ENCODE data around the gene ROCK2. TPM values are rescaled to one million over a fixed set of nuclear protein-coding genes. Genes with fewer than 3 reads are reported as not detected.
A peak's percentile ranks its signal among the peaks of the same experiment; 100 is the strongest.

The ROCK2 gene
- 48.6 to 62.3 TPM (median 61.4 TPM) in 3 replicates for total RNA-seq
- long read RNA-seq, full-length matches to known transcripts, result 49 of 66 reads
- long read RNA-seq, partial matches to known transcripts, result 8 of 66 reads
- long read RNA-seq, other reads (novel, unspliced or antisense), result 9 of 66 reads

DNA sequence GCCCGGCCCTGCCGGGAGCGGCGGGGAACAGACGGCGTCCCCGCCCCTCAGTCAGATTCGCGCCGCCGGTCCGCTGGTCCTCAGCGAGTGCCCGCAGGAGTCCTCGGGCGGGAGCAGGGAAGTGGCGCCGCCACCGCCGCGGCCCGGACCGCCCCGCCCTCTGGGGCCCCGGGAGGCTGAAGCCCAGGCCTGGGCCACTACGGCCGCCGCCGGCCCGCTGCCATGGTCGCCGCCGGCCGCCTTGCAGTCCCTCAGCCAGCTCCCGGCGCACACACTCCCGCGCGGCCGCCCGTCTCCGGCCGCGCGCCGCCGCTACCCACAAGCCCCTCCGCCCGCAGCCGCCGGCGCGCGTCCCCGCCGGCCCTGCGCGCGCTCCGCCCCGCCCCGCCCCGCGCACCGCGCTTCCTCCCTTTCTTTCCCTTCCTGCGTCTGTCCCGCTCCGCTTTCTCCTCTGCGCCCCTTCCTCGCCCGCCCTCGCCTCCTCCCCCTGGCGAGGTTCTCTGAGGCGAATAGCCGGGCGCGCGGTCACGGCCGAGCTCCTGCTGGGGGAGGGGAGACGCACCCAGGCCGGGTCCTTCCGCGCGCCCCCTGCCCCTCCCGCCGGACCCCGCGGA is at the start of gene ROCK2:
Gene ROCK2, minus strand, starts transcription at position 295 of the 614 bp plus-strand sequence. CDS start 500 bp downstream, outside the sequence.
- no peaks in the 10 kb centered on the region for H3K36me3 Mint-ChIP-seq (ENCODE audit: low read depth)
- peaks cover 39% of the 10 kb centered on the region for H3K4me1 Mint-ChIP-seq (ENCODE audit: low read depth)
- peak; percentile 96 for DNase-seq (ENCODE audit: low spot score)
- TF ChIP-seq, protein P1, sequence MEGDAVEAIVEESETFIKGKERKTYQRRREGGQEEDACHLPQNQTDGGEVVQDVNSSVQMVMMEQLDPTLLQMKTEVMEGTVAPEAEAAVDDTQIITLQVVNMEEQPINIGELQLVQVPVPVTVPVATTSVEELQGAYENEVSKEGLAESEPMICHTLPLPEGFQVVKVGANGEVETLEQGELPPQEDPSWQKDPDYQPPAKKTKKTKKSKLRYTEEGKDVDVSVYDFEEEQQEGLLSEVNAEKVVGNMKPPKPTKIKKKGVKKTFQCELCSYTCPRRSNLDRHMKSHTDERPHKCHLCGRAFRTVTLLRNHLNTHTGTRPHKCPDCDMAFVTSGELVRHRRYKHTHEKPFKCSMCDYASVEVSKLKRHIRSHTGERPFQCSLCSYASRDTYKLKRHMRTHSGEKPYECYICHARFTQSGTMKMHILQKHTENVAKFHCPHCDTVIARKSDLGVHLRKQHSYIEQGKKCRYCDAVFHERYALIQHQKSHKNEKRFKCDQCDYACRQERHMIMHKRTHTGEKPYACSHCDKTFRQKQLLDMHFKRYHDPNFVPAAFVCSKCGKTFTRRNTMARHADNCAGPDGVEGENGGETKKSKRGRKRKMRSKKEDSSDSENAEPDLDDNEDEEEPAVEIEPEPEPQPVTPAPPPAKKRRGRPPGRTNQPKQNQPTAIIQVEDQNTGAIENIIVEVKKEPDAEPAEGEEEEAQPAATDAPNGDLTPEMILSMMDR (IDR thresholded peaks at IDR 0.05), result no peak
- H3K4me3 Mint-ChIP-seq (ENCODE audit: unreplicated experiment), result peak within 1 kb of the TSS; percentile 94
- H3K27ac Mint-ChIP-seq (ENCODE audit: unreplicated experiment), result peak within 1 kb of the TSS; percentile 98
- no peaks in the 10 kb centered on the region for H3K9me3 Mint-ChIP-seq (ENCODE audit: low read depth)
- H3K27me3 Mint-ChIP-seq (ENCODE audit: low read depth), result no peaks in the 10 kb centered on the region

DNA sequence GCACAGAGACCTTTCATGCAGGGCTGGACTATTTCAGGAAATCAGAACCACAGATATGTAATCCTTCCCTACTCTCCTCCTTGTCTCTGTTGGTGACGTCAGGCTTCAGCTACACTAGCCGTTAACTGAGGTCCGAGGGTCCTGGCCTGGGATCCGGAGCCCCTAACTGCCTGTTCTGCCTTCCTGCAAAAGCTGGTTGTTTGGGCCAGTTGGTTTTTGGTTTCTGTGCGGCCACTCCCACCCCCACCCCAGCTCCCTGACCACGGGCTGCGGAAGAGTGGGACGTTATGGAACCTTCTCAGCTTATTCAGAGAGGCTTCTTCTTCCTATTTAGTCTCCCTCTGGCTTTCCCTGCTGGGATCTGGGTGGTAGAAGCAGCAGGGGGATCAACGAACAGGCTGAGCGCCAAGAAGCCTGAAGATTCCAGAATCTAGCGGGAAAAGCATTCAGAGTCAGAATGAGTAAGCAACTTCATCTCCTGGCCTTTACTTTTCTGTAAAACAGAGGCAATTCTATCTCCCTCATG is 49.3 kb upstream of the ROCK2 start:
- peak overlapping the region; percentile 6 for H3K4me3 Mint-ChIP-seq (ENCODE audit: unreplicated experiment)
- TF ChIP-seq, protein P1 (IDR thresholded peaks at IDR 0.05), result no peak
- H3K27ac Mint-ChIP-seq (ENCODE audit: unreplicated experiment), result peak overlapping the region; percentile 94
- no peaks in the 10 kb centered on the region for H3K27me3 Mint-ChIP-seq (ENCODE audit: low read depth)
- H3K4me1 Mint-ChIP-seq (ENCODE audit: low read depth), result peaks cover 62% of the 10 kb centered on the region
- DNase-seq (ENCODE audit: low spot score), result no peak
- no peaks in the 10 kb centered on the region for H3K36me3 Mint-ChIP-seq (ENCODE audit: low read depth)
- H3K9me3 Mint-ChIP-seq (ENCODE audit: low read depth), result no peaks in the 10 kb centered on the region

DNA sequence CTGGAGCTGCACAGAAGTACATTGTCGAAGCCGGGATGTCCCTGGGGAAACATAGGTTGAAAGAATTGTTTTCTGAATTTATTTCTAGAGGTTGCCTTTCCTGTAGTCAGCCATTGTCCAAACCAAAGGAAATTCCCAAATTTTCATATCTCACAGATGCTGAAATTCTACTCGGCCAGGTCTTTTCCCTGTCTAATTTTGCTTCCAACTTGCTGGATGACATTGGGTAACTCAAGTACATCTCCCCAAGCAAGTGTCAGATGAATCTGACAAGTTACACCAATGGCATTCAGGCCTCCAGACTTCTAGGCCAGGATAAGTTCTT is 47.5 kb upstream of the ROCK2 start:
- Mint-ChIP-seq H3K36me3 (ENCODE audit: low read depth) (no peaks in the 10 kb centered on the region), H3K4me1 (ENCODE audit: low read depth) (peaks cover 77% of the 10 kb centered on the region), H3K27me3 (ENCODE audit: low read depth) (no peaks in the 10 kb centered on the region), H3K4me3 (ENCODE audit: unreplicated experiment) (no peak overlapping the region), H3K9me3 (ENCODE audit: low read depth) (no peaks in the 10 kb centered on the region), H3K27ac (ENCODE audit: unreplicated experiment) (peak overlapping the region; percentile 97)
- TF ChIP-seq, protein P1 (IDR thresholded peaks at IDR 0.05), result no peak
- no peak for DNase-seq (ENCODE audit: low spot score)

- TF ChIP-seq, protein P1 (IDR thresholded peaks at IDR 0.05), result no peak
- H3K27ac Mint-ChIP-seq (ENCODE audit: unreplicated experiment), result peak overlapping the region; percentile 97
These were observed 45.9 kb upstream of the ROCK2 start for GRCh38 chr2:11390399-11390658.

GRCh38 chr2:11389551-11390398 is 45.3 kb upstream of the ROCK2 start:
- H3K27ac Mint-ChIP-seq (ENCODE audit: unreplicated experiment), result peak overlapping the region; percentile 97
- no peaks in the 10 kb centered on the region for H3K36me3 Mint-ChIP-seq (ENCODE audit: low read depth)
- no peak overlapping the region for H3K4me3 Mint-ChIP-seq (ENCODE audit: unreplicated experiment)
- H3K27me3 Mint-ChIP-seq (ENCODE audit: low read depth), result no peaks in the 10 kb centered on the region
- no peaks in the 10 kb centered on the region for H3K9me3 Mint-ChIP-seq (ENCODE audit: low read depth)
- peaks cover 85% of the 10 kb centered on the region for H3K4me1 Mint-ChIP-seq (ENCODE audit: low read depth)
- DNase-seq (ENCODE audit: low spot score), result no peak
- TF ChIP-seq, protein P1 (IDR thresholded peaks at IDR 0.05), result no peak

More at GRCh38 chr2:11390399-11390658, 45.9 kb upstream of the ROCK2 start:
- Mint-ChIP-seq H3K4me1 (ENCODE audit: low read depth) (peaks cover 90% of the 10 kb centered on the region), H3K36me3 (ENCODE audit: low read depth) (no peaks in the 10 kb centered on the region), H3K4me3 (ENCODE audit: unreplicated experiment) (no peak overlapping the region), H3K9me3 (ENCODE audit: low read depth) (no peaks in the 10 kb centered on the region), H3K27me3 (ENCODE audit: low read depth) (no peaks in the 10 kb centered on the region)
- DNase-seq (ENCODE audit: low spot score), result no peak

Measured in chondrocyte (in vitro differentiated cells).